ENCODE data around the gene WDR64. TPM values are rescaled to one million over a fixed set of nuclear protein-coding genes. Genes with fewer than 3 reads are reported as not detected.

WDR64 gene
- total and polyA plus RNA-seq, 4 donors, result 0.11 to 0.32 (median 0.11) TPM; not detected in 1

DNA sequence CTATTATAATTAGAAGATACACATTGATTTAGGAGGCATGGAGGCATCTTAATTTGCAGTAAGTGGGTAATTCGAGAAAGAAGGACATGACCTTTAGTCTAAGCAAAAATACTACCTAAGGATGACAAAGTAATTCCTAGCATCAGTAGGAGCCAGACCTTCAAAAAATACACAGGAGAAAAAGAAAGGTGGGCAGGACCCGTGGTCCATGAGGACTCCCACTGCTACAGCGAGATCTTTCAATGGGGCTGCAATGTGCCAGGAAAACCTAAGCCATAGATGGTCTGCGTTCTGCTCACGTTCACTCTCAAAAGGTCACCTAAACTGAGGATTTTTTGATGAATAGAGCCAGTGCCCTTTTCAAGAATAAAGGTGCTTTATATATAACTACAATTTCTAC is 185.3 kb downstream of the WDR64 start:
- H3K27ac ChIP-seq (ENCODE audit: low read depth, low read length), result no peak overlapping the region
- no peak overlapping the region for H3K4me3 ChIP-seq (ENCODE audit: low read depth, low read length)
- 90% methylated on average over 4 of the region's 5 CpGs for WGBS (ENCODE audit: insufficient coverage)
- H3K27me3 ChIP-seq (ENCODE audit: control insufficient read depth, insufficient read depth, low read length), result no peaks in the 10 kb centered on the region
- H3K4me1 ChIP-seq (ENCODE audit: control insufficient read depth, insufficient read depth, low read length), result no peaks in the 10 kb centered on the region
- H3K9me3 ChIP-seq (ENCODE audit: control insufficient read depth, insufficient read depth, low read length), result no peaks in the 10 kb centered on the region
- no peaks in the 10 kb centered on the region for H3K36me3 ChIP-seq (ENCODE audit: control insufficient read depth, insufficient read depth, low read length)
- no peak for DNase-seq (ENCODE audit: low read depth in 4 of 6, low spot score in 6 of 6)

DNA sequence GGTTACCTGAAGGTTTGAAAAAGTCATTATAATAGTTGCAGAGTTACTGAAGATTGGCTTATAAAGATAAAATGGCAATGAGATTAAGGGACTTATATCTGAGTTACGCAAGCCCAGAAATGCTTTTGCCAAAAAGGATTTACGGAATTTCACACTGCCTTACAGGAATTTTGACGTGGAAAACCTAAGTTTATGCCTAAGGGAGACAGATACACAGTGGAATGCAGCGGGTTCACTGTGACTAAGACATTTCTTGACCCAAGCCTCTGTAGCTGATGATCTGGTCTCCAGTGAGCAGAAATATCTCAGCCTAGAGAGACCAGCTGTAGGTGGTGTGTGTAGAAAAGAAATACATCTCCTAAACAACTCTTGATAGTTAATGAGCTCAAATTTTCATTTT is 185.8 kb downstream of the WDR64 start:
- Histone ChIP-seq H3K4me1 (ENCODE audit: control insufficient read depth, insufficient read depth, low read length) (no peaks in the 10 kb centered on the region), H3K27ac (ENCODE audit: low read depth, low read length) (no peak overlapping the region), H3K4me3 (ENCODE audit: low read depth, low read length) (no peak overlapping the region), H3K9me3 (ENCODE audit: control insufficient read depth, insufficient read depth, low read length) (no peaks in the 10 kb centered on the region), H3K36me3 (ENCODE audit: control insufficient read depth, insufficient read depth, low read length) (no peaks in the 10 kb centered on the region), H3K27me3 (ENCODE audit: control insufficient read depth, insufficient read depth, low read length) (no peaks in the 10 kb centered on the region)
- DNase-seq (ENCODE audit: low read depth in 4 of 6, low spot score in 6 of 6), result no peak
- 98% methylated on average over 4 of the region's 4 CpGs for WGBS (ENCODE audit: insufficient coverage)

DNA sequence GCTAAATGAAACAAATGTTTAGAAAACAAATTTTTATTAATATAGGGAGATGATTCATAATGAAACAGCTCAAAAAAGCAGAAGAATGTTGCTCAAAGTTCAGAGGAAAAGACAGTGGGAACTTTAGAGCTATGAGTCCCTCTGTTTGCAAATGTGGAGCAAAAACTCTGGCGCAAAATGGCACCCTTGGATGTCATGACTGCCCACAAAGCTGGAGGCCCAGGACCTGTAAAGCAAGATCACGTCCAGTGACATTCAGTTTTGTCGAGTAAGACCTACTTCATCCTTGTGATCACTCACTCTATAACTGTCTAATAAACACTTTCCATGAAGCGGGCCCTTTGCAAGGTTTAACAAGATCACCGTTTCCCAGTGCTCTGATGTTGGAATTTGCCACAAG is 186.8 kb downstream of the WDR64 start:
- Histone ChIP-seq H3K9me3 (ENCODE audit: control insufficient read depth, insufficient read depth, low read length) (no peaks in the 10 kb centered on the region), H3K27ac (ENCODE audit: low read depth, low read length) (no peak overlapping the region), H3K36me3 (ENCODE audit: control insufficient read depth, insufficient read depth, low read length) (no peaks in the 10 kb centered on the region), H3K4me3 (ENCODE audit: low read depth, low read length) (no peak overlapping the region), H3K4me1 (ENCODE audit: control insufficient read depth, insufficient read depth, low read length) (no peaks in the 10 kb centered on the region), H3K27me3 (ENCODE audit: control insufficient read depth, insufficient read depth, low read length) (no peaks in the 10 kb centered on the region)
- WGBS (ENCODE audit: insufficient coverage), result 100% methylated on average over 2 of the region's 5 CpGs
- DNase-seq (ENCODE audit: low read depth in 4 of 6, low spot score in 6 of 6), result no peak

GRCh38 chr1:241839369-241839979 is 187.4 kb downstream of the WDR64 start:
- H3K4me3 ChIP-seq (ENCODE audit: low read depth, low read length), result no peak overlapping the region
- no peaks in the 10 kb centered on the region for H3K36me3 ChIP-seq (ENCODE audit: control insufficient read depth, insufficient read depth, low read length)
- no peaks in the 10 kb centered on the region for H3K9me3 ChIP-seq (ENCODE audit: control insufficient read depth, insufficient read depth, low read length)
- no peaks in the 10 kb centered on the region for H3K27me3 ChIP-seq (ENCODE audit: control insufficient read depth, insufficient read depth, low read length)
- H3K27ac ChIP-seq (ENCODE audit: low read depth, low read length), result no peak overlapping the region
- H3K4me1 ChIP-seq (ENCODE audit: control insufficient read depth, insufficient read depth, low read length), result no peaks in the 10 kb centered on the region
- no peak for DNase-seq (ENCODE audit: low read depth in 4 of 6, low spot score in 6 of 6)
- no CpG with 5 or more reads among the region's 6 CpGs for WGBS (ENCODE audit: insufficient coverage)

GRCh38 chr1:241840164-241840563 is 188.1 kb downstream of the WDR64 start:
- no peaks in the 10 kb centered on the region for H3K27me3 ChIP-seq (ENCODE audit: control insufficient read depth, insufficient read depth, low read length)
- 98% methylated on average over 5 of the region's 6 CpGs for WGBS (ENCODE audit: insufficient coverage)
- no peaks in the 10 kb centered on the region for H3K4me1 ChIP-seq (ENCODE audit: control insufficient read depth, insufficient read depth, low read length)
- no peak overlapping the region for H3K4me3 ChIP-seq (ENCODE audit: low read depth, low read length)
- DNase-seq (ENCODE audit: low read depth in 4 of 6, low spot score in 6 of 6), result no peak
- H3K36me3 ChIP-seq (ENCODE audit: control insufficient read depth, insufficient read depth, low read length), result no peaks in the 10 kb centered on the region
- H3K27ac ChIP-seq (ENCODE audit: low read depth, low read length), result no peak overlapping the region
- H3K9me3 ChIP-seq (ENCODE audit: control insufficient read depth, insufficient read depth, low read length), result no peaks in the 10 kb centered on the region

DNA sequence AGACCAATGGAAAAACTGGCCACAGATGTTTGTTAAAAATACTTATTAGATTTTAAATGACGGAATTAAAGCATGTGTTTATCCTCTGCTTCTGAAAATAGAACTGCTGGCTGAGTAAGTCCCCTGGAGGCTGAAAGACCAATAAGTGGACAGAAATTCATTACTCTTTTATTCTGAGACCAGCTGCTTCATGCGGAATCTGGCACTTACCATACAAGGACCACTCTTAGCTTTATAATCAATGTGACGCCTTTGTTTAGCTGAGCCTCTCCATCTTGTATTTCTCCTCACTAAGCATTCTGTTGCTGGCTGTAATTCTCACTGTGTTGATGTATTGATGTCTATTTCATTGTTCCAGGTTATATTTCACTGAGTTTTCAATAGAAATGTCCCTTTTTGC is 189.6 kb downstream of the WDR64 start:
- H3K27ac ChIP-seq (ENCODE audit: low read depth, low read length), result no peak overlapping the region

GRCh38 chr1:241842565-241842964 is 190.5 kb downstream of the WDR64 start:
- H3K27ac ChIP-seq (ENCODE audit: low read depth, low read length), result no peak overlapping the region

More for the DNA sequence above, 189.6 kb downstream of the WDR64 start:
- Histone ChIP-seq H3K4me1 (ENCODE audit: control insufficient read depth, insufficient read depth, low read length) (no peaks in the 10 kb centered on the region), H3K9me3 (ENCODE audit: control insufficient read depth, insufficient read depth, low read length) (no peaks in the 10 kb centered on the region), H3K27me3 (ENCODE audit: control insufficient read depth, insufficient read depth, low read length) (no peaks in the 10 kb centered on the region), H3K4me3 (ENCODE audit: low read depth, low read length) (no peak overlapping the region), H3K36me3 (ENCODE audit: control insufficient read depth, insufficient read depth, low read length) (no peaks in the 10 kb centered on the region)
- DNase-seq (ENCODE audit: low read depth in 4 of 6, low spot score in 6 of 6), result peak in 1 of 6 donors; percentile 39
- 83% methylated on average over 1 of the region's 3 CpGs for WGBS (ENCODE audit: insufficient coverage)

GRCh38 chr1:241844593-241844992 is 192.5 kb downstream of the WDR64 start:
- no CpG with 5 or more reads among the region's 6 CpGs for WGBS (ENCODE audit: insufficient coverage)
- Histone ChIP-seq H3K4me3 (ENCODE audit: low read depth, low read length) (no peak overlapping the region), H3K4me1 (ENCODE audit: control insufficient read depth, insufficient read depth, low read length) (peaks cover 7% of the 10 kb centered on the region), H3K27ac (ENCODE audit: low read depth, low read length) (no peak overlapping the region), H3K36me3 (ENCODE audit: control insufficient read depth, insufficient read depth, low read length) (no peaks in the 10 kb centered on the region), H3K9me3 (ENCODE audit: control insufficient read depth, insufficient read depth, low read length) (no peaks in the 10 kb centered on the region), H3K27me3 (ENCODE audit: control insufficient read depth, insufficient read depth, low read length) (no peaks in the 10 kb centered on the region)
- no peak for DNase-seq (ENCODE audit: low read depth in 4 of 6, low spot score in 6 of 6)

More at GRCh38 chr1:241842565-241842964, 190.5 kb downstream of the WDR64 start:
- WGBS (ENCODE audit: insufficient coverage), result no CpG with 5 or more reads among the region's 2 CpGs
- no peak overlapping the region for H3K4me3 ChIP-seq (ENCODE audit: low read depth, low read length)
- H3K4me1 ChIP-seq (ENCODE audit: control insufficient read depth, insufficient read depth, low read length), result no peaks in the 10 kb centered on the region
- DNase-seq (ENCODE audit: low read depth in 4 of 6, low spot score in 6 of 6), result no peak
- H3K36me3 ChIP-seq (ENCODE audit: control insufficient read depth, insufficient read depth, low read length), result no peaks in the 10 kb centered on the region
- no peaks in the 10 kb centered on the region for H3K9me3 ChIP-seq (ENCODE audit: control insufficient read depth, insufficient read depth, low read length)
- H3K27me3 ChIP-seq (ENCODE audit: control insufficient read depth, insufficient read depth, low read length), result no peaks in the 10 kb centered on the region

GRCh38 chr1:241846375-241846774 is 194.3 kb downstream of the WDR64 start:
- no peak for DNase-seq (ENCODE audit: low read depth in 4 of 6, low spot score in 6 of 6)
- H3K27ac ChIP-seq (ENCODE audit: low read depth, low read length), result no peak overlapping the region
- H3K9me3 ChIP-seq (ENCODE audit: control insufficient read depth, insufficient read depth, low read length), result no peaks in the 10 kb centered on the region
- no peaks in the 10 kb centered on the region for H3K36me3 ChIP-seq (ENCODE audit: control insufficient read depth, insufficient read depth, low read length)
- H3K27me3 ChIP-seq (ENCODE audit: control insufficient read depth, insufficient read depth, low read length), result no peaks in the 10 kb centered on the region
- no peak overlapping the region for H3K4me3 ChIP-seq (ENCODE audit: low read depth, low read length)
- peaks cover 7% of the 10 kb centered on the region for H3K4me1 ChIP-seq (ENCODE audit: control insufficient read depth, insufficient read depth, low read length)

GRCh38 chr1:241846862-241847539 is 194.9 kb downstream of the WDR64 start:
- no peaks in the 10 kb centered on the region for H3K36me3 ChIP-seq (ENCODE audit: control insufficient read depth, insufficient read depth, low read length)
- H3K9me3 ChIP-seq (ENCODE audit: control insufficient read depth, insufficient read depth, low read length), result no peaks in the 10 kb centered on the region
- no peak for DNase-seq (ENCODE audit: low read depth in 4 of 6, low spot score in 6 of 6)
- no peaks in the 10 kb centered on the region for H3K27me3 ChIP-seq (ENCODE audit: control insufficient read depth, insufficient read depth, low read length)
- no CpG with 5 or more reads among the region's 4 CpGs for WGBS (ENCODE audit: insufficient coverage)
- H3K27ac ChIP-seq (ENCODE audit: low read depth, low read length), result peak overlapping the region; percentile 100
- H3K4me3 ChIP-seq (ENCODE audit: low read depth, low read length), result peak overlapping the region; percentile 98
- H3K4me1 ChIP-seq (ENCODE audit: control insufficient read depth, insufficient read depth, low read length), result peaks cover 7% of the 10 kb centered on the region

All from spinal cord (tissue), 10 donors.